Measurements from ENCODE around the gene MYH8. TPM values are rescaled to one million over a fixed set of nuclear protein-coding genes. Genes with fewer than 3 reads are reported as not detected.

Gene MYH8
- total and polyA plus RNA-seq, 10 of the 15 experiments (the other 5 are each of a cell fraction or from before 2014, with no cell fraction given) = 0.01 to 0.03 TPM; not detected in 8

- in situ Hi-C loops (cut with MboI) = no loop called here
- Histone ChIP-seq H3K9me3 (replicated peaks; ENCODE audit: control insufficient read depth, insufficient read depth, low read length) (no peaks in the 10 kb centered on the region), H3K4me1 (ENCODE audit: control insufficient read depth, insufficient read depth, low read length) (no peaks in the 10 kb centered on the region), H3K27me3 (replicated peaks in 1 of 2; ENCODE audit: control insufficient read depth in 2 of 2, insufficient read depth in 2 of 2, low read length in 1 of 2) (no peaks in the 10 kb centered on the region; a peak in 1 of 4 replicates), H3K79me2 (ENCODE audit: control insufficient read depth, insufficient read depth, low read length) (no peaks in the 10 kb centered on the region), H3K4me2 (ENCODE audit: control insufficient read depth, insufficient read depth) (no peak overlapping the region), H4K20me1 (ENCODE audit: control insufficient read depth, insufficient read depth) (no peaks in the 10 kb centered on the region), H2AFZ (ENCODE audit: control insufficient read depth, low read depth, low read length) (no peak overlapping the region), H3K27ac (ENCODE audit: control insufficient read depth, insufficient read depth) (no peak overlapping the region), H3K9ac (ENCODE audit: control insufficient read depth, insufficient read depth, low read length) (no peak overlapping the region), H3K36me3 (ENCODE audit: control insufficient read depth in 2 of 2, insufficient read depth in 2 of 2, low read length in 1 of 2) (no peaks in the 10 kb centered on the region), H3K4me3 (no peak overlapping the region)
- ChIA-PET POLR2A (no interaction called here), RAD21 (ENCODE audit: unreplicated experiment) (no interaction called here), CTCF (no interaction called here), SMC1A (ENCODE audit: uncharacterized antibody, unreplicated experiment) (no interaction called here)
- FAIRE-seq (no peak), DNase-seq (ENCODE audit: low read depth, low spot score) (no peak), ATAC-seq (no peak)
- BruUV-seq (replicated peaks) = no TSS peak
- intact Hi-C loops (cut with micrococcal nuclease; ENCODE audit: unreplicated experiment) = no loop called here
- 21% methylated on average over 4 of the region's 4 CpGs for WGBS (ENCODE audit: insufficient coverage, insufficient replicate concordance, low lambda C conversion rate, missing lambda C conversion rate)
- TF ChIP-seq HDAC2 (IDR thresholded peaks at IDR 0.05) (no peak), FOXK2 (IDR thresholded peaks at IDR 0.05) (no peak), SMAD1 (IDR thresholded peaks at IDR 0.05; ENCODE audit: low read depth, partially characterized antibody) (no peak), TBL1XR1 (IDR thresholded peaks at IDR 0.05; ENCODE audit: low read depth, low read length) (no peak), STAT1 (conservative IDR thresholded peaks at IDR 0.05) (no peak), ZSCAN29 (IDR thresholded peaks at IDR 0.05) (no peak), SUPT20H (IDR thresholded peaks at IDR 0.05; ENCODE audit: borderline replicate concordance, control insufficient read depth, low read depth, low read length) (no peak), ZBED1 (IDR thresholded peaks at IDR 0.05; ENCODE audit: borderline replicate concordance) (no peak), NKRF (conservative IDR thresholded peaks at IDR 0.05) (no peak), POLR2AphosphoS5 (IDR thresholded peaks at IDR 0.05; ENCODE audit: low read length) (no peak), IRF5 (IDR thresholded peaks at IDR 0.05; ENCODE audit: borderline replicate concordance) (no peak), NR2C1 (IDR thresholded peaks at IDR 0.05) (no peak), SPI1 (IDR thresholded peaks at IDR 0.05; ENCODE audit: borderline replicate concordance, insufficient read depth, low read depth, low read length) (no peak), CBX5 (IDR thresholded peaks at IDR 0.05; ENCODE audit: low read depth) (no peak), MEF2B (IDR thresholded peaks at IDR 0.05; ENCODE audit: partially characterized antibody, poor library complexity, severe bottlenecking) (no peak), SMAD5 (IDR thresholded peaks at IDR 0.05; ENCODE audit: low read depth) (no peak), EED (IDR thresholded peaks at IDR 0.05; ENCODE audit: low read depth) (no peak)
- TF ChIP-seq, protein P1, sequence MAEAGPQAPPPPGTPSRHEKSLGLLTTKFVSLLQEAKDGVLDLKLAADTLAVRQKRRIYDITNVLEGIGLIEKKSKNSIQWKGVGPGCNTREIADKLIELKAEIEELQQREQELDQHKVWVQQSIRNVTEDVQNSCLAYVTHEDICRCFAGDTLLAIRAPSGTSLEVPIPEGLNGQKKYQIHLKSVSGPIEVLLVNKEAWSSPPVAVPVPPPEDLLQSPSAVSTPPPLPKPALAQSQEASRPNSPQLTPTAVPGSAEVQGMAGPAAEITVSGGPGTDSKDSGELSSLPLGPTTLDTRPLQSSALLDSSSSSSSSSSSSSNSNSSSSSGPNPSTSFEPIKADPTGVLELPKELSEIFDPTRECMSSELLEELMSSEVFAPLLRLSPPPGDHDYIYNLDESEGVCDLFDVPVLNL (IDR thresholded peaks at IDR 0.05; ENCODE audit: low read depth, low read length) = no peak
- TF ChIP-seq, protein P2, sequence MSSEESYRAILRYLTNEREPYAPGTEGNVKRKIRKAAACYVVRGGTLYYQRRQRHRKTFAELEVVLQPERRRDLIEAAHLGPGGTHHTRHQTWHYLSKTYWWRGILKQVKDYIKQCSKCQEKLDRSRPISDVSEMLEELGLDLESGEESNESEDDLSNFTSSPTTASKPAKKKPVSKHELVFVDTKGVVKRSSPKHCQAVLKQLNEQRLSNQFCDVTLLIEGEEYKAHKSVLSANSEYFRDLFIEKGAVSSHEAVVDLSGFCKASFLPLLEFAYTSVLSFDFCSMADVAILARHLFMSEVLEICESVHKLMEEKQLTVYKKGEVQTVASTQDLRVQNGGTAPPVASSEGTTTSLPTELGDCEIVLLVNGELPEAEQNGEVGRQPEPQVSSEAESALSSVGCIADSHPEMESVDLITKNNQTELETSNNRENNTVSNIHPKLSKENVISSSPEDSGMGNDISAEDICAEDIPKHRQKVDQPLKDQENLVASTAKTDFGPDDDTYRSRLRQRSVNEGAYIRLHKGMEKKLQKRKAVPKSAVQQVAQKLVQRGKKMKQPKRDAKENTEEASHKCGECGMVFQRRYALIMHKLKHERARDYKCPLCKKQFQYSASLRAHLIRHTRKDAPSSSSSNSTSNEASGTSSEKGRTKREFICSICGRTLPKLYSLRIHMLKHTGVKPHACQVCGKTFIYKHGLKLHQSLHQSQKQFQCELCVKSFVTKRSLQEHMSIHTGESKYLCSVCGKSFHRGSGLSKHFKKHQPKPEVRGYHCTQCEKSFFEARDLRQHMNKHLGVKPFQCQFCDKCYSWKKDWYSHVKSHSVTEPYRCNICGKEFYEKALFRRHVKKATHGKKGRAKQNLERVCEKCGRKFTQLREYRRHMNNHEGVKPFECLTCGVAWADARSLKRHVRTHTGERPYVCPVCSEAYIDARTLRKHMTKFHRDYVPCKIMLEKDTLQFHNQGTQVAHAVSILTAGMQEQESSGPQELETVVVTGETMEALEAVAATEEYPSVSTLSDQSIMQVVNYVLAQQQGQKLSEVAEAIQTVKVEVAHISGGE (CRISPR knock-in tag; IDR thresholded peaks at IDR 0.05) = no peak
Measured at GRCh38 chr17:10463402-10463801, 41.7 kb upstream of the MYH8 start.
